GM18499 (cell line): ENCODE measurements around the gene FHIT.
"Not testable (repeated sequence)": the region's sequence is repeated elsewhere in the genome, so short reads cannot be mapped to it uniquely, and the experiment has no call there.

Source experiments
- ATAC-seq: cut with Tn5 transposase; IDR thresholded peaks from one replicate; pipeline ENCODE4 v1.9.1; 2021; ENCODE audit warnings: moderate number of reproducible peaks; ENCODE audit not compliant: insufficient read depth, unreplicated experiment

FHIT gene

DNA sequence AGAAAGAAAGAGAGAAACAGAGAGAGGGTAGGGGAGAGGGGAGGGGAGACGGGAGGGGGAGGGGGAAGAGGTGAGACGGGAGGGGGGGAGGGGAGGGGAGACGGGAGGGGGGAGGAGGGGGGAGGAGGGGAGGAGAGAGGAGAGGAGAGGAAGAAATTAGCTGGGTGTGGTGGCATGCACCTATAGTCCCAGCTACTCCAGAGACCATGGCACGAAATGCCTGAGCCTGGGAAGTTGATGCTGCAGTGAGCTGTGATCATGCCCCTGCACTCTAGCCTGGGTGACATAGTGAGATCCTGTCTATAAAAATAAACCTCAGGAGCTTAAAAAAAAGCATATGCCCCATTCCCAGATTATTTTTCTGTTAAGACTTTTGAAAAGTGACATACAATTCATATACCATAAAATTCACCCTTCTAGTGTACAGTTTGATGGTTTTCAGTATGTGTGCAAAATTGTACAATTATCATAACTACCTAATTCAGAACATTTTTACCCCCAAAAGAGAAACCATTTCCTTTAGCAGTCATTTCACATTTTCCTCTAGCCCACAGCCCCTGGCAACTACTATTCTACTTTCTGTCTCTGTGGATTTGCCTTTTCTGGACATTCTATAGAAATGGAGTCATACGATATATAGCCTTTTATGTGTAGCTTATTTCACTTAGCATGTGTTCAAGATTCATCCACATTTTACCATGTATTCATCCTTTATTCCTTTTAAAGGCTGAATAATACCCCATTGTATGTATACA is 699.6 kb downstream of the FHIT start:
- no peak for ATAC-seq

GRCh38 chr3:60549863-60550262 is 701.4 kb downstream of the FHIT start:
- ATAC-seq, result no peak

GRCh38 chr3:60542995-60543394 is 708.3 kb downstream of the FHIT start:
- no peak for ATAC-seq

DNA sequence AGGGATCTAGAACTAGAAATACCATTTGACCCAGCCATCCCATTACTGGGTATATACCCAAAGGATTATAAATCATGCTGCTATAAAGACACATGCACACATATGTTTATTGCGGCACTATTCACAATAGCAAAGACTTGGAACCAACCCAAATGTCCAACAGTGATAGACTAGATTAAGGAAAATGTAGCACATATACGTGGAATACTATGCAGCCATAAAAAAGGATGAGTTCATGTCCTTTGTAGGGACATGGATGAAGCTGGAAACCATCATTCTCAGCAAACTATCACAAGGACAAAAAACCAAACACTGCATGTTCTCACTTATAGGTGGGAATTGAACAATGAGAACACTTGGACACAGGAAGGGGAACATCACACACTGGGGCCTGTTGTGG is 711.9 kb downstream of the FHIT start:
- ATAC-seq, result not testable (repeated sequence)

GRCh38 chr3:60536420-60536819 is 714.8 kb downstream of the FHIT start:
- no peak for ATAC-seq

GRCh38 chr3:60531759-60532158 is 719.5 kb downstream of the FHIT start:
- ATAC-seq, result no peak

- ATAC-seq, result no peak
Observed at GRCh38 chr3:60528651-60529050, 722.6 kb downstream of the FHIT start.

- ATAC-seq, result no peak
Observed at GRCh38 chr3:60523536-60523935, 727.7 kb downstream of the FHIT start.

DNA sequence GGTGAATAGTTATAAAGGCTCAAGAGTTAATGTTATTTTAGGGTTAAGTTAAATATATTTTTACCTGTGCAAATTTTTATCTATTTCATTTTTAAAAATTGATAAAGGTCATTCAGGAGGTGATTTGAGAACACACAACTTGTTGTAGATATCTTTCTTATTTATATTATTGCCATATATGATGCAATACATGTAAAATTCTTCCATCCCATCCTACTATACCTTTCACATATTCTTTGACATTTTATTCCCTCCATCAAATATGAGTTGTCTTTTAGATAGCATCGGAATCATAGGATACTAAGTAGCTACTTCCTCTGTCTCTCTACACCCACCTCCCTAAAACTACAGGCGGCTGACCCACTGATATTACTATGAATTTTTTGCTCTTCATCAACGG is 734.1 kb downstream of the FHIT start:
- ATAC-seq, result no peak

- ATAC-seq, result no peak
Observed at GRCh38 chr3:60514866-60515265, 736.4 kb downstream of the FHIT start.

GRCh38 chr3:60514085-60514649 is 737.1 kb downstream of the FHIT start:
- no peak for ATAC-seq

- no peak for ATAC-seq
Observed at GRCh38 chr3:60513241-60513640, 738.0 kb downstream of the FHIT start.

GRCh38 chr3:60512506-60512905 is 738.7 kb downstream of the FHIT start:
- ATAC-seq, result no peak

- no peak for ATAC-seq
Observed at GRCh38 chr3:60509471-60509870, 741.8 kb downstream of the FHIT start.

DNA sequence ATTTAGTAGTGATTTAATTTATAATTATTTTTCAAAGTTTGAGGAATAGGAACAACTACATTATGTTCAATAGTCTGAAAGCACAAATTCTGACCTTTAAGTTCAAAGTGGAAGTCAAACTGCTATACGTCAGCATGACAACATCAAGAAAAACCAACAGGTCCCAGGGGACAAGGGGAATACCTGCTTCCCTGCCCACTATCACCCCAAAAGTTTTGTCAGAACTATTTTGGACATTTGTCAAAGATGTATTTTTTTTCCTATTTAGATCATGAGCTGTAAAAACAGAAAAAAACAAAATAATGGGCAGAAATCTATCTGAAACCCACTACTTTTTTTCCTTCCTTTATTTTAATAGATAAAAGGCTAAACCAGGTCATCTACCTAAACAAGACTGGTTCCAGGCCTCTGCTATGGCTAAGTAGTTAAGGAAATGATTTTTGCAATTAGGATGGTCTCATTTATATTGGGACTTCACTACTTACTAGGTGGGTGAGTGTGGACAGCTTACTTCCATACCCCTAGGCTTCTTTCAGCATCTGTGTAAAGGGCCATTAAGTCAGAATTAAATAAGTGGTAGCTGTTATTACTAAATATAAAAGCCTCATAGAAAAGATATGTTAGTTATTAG is 746.3 kb downstream of the FHIT start:
- ATAC-seq, result no peak

- ATAC-seq, result no peak
Observed at GRCh38 chr3:60501314-60501713, 749.9 kb downstream of the FHIT start.

GRCh38 chr3:60497902-60498301 is 753.4 kb downstream of the FHIT start:
- no peak for ATAC-seq

DNA sequence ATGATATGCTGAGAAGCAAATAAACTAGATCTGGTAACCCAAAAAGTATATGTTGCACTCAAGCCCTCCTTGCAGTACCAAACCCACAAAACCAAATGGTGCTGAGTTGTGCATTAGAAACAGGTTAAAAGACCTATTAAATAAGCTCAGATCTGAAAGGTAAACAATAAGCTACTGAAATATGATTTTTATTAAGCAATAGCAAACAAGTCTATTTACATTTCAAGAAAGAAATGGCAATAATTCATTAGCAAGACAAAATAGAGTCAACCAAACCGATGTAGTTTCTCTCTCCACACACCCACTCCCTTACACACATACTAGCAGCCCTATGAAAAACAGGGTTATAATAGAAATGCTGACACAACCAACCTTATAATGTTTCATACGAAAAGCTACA is 760.3 kb downstream of the FHIT start:
- ATAC-seq, result no peak

DNA sequence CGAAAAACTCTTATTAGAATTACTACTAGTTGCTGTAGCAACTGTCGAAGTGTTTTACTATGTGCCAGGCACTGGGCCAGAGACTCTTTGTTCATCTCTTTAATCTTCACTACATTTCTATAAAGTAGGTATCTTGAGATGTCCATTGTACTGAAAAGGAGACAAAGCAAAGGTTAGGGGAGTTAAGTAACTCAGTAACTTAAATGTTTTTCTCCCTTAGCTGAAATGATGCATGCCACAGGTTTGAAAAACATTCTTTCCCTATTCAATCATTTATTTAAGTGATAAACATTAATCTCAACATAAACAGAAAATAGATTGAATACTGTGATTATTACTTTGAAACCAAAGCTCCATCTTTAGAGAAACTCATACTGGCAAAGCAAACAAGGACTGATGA is 776.2 kb downstream of the FHIT start:
- ATAC-seq, result no peak

GRCh38 chr3:60469481-60469880 is 781.8 kb downstream of the FHIT start:
- ATAC-seq, result no peak

GRCh38 chr3:60463685-60464084 is 787.6 kb downstream of the FHIT start:
- no peak for ATAC-seq

DNA sequence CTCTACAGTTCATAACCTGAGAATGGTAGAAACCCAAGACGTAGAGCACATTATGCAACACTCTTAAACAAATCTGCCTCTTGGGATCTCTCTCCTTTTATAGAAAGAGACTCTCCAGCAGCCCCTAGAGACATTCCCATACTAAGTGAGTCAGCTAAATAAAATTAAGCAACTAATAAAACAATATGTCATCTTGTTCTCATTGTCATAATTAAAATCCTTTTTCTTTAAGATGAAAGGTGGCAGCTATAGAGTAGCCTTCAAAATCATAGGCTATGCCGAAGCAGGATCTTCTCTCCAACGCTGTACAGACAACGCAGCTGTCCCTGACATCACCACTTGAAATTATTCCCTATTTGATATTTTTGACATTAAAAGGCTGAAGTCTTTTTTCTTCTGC is 790.0 kb downstream of the FHIT start:
- no peak for ATAC-seq
